Head of caudate nucleus (tissue), 42 donors: ENCODE results near the gene TMEM109.

Source experiments
- DNase-seq, 42 donors: peaks; one replicate each; pipeline versions ENCODE4 v3.0.0 to v3.0.0-alpha.2; 2020 to 2021; ENCODE audit warnings: mixed read lengths in 7 of 42
- intact Hi-C: fragments of 100-400 bp; cut with DNase I; formaldehyde crosslinking; loops from one replicate; pipeline ENCODE4 v1.15.0; 2022

The TMEM109 gene

GRCh38 chr11:60934124-60934789 is 20.3 kb downstream of the TMEM109 start:
- DNase-seq: no peak
- intact Hi-C loops: no loop called here

- intact Hi-C loops: no loop called here
- no peak for DNase-seq
Measured at GRCh38 chr11:60934790-60935605, 21.0 kb downstream of the TMEM109 start.

- peak in 1 of 42 donors; percentile 6 for DNase-seq
Measured at GRCh38 chr11:60935676-60936442, 21.9 kb downstream of the TMEM109 start.

GRCh38 chr11:60936467-60937143 is 22.6 kb downstream of the TMEM109 start:
- DNase-seq: peak in 1 of 42 donors; percentile 7
- intact Hi-C loops: no loop called here

More at GRCh38 chr11:60935676-60936442, 21.9 kb downstream of the TMEM109 start:
- intact Hi-C loops: no loop called here

- DNase-seq: peak in 1 of 42 donors; percentile 7
- intact Hi-C loops: no loop called here
Measured at GRCh38 chr11:60937144-60937527, 23.2 kb downstream of the TMEM109 start.

- intact Hi-C loops: no loop called here
- DNase-seq: peak in 2 of 42 donors; percentile 8 to 30
Measured at GRCh38 chr11:60937811-60938210, 23.9 kb downstream of the TMEM109 start.

GRCh38 chr11:60938500-60938899 is 24.5 kb downstream of the TMEM109 start:
- peak in 5 of 42 donors; percentile 16 to 64 (median 34) for DNase-seq
- intact Hi-C loops: no loop called here

GRCh38 chr11:60939301-60939700 is 25.3 kb downstream of the TMEM109 start:
- intact Hi-C loops: no loop called here
- DNase-seq: peak in 1 of 42 donors; percentile 7

- peak in 1 of 42 donors; percentile 6 for DNase-seq
- intact Hi-C loops: loop anchor here (10.0 kb wide), 2 partner anchors 65 to 185 kb away; no protein-coding TSS in a partner anchor
Measured at GRCh38 chr11:60939855-60940254, 25.9 kb downstream of the TMEM109 start.

- intact Hi-C loops: loop anchor here (10.0 kb wide), 2 partner anchors 63 to 183 kb away; no protein-coding TSS in a partner anchor
- peak in 30 of 42 donors; percentile 18 to 91 (median 61) for DNase-seq
Measured at GRCh38 chr11:60941371-60942119, 27.6 kb downstream of the TMEM109 start.

GRCh38 chr11:60942219-60942618 is 28.3 kb downstream of the TMEM109 start:
- DNase-seq: no peak
- intact Hi-C loops: loop anchor here (10.0 kb wide), 2 partner anchors 63 to 183 kb away; no protein-coding TSS in a partner anchor

GRCh38 chr11:60942970-60943565 is 29.1 kb downstream of the TMEM109 start:
- intact Hi-C loops: loop anchor here (10.0 kb wide), 2 partner anchors 62 to 182 kb away; no protein-coding TSS in a partner anchor
- no peak for DNase-seq

GRCh38 chr11:60944490-60945294 is 30.7 kb downstream of the TMEM109 start:
- intact Hi-C loops: loop anchor here (10.0 kb wide), 2 partner anchors 60 to 180 kb away; no protein-coding TSS in a partner anchor
- DNase-seq: no peak

- DNase-seq: peak in 1 of 42 donors; percentile 30
- intact Hi-C loops: loop anchor here (10.0 kb wide), 2 partner anchors 60 to 180 kb away; no protein-coding TSS in a partner anchor
Measured at GRCh38 chr11:60945295-60945667, 31.3 kb downstream of the TMEM109 start.

- intact Hi-C loops: loop anchor here (10.0 kb wide), 2 partner anchors 58 to 178 kb away; no protein-coding TSS in a partner anchor
- DNase-seq: peak in 2 of 42 donors; percentile 30
Measured at GRCh38 chr11:60946601-60947264, 32.8 kb downstream of the TMEM109 start.

- peak in 13 of 42 donors; percentile 36 to 82 (median 56) for DNase-seq
- intact Hi-C loops: loop anchor here (10.0 kb wide), 2 partner anchors 57 to 177 kb away; no protein-coding TSS in a partner anchor
Measured at GRCh38 chr11:60947700-60948099, 33.7 kb downstream of the TMEM109 start.
